ENCODE results near the gene ADGRG6.

The ADGRG6 gene

DNA sequence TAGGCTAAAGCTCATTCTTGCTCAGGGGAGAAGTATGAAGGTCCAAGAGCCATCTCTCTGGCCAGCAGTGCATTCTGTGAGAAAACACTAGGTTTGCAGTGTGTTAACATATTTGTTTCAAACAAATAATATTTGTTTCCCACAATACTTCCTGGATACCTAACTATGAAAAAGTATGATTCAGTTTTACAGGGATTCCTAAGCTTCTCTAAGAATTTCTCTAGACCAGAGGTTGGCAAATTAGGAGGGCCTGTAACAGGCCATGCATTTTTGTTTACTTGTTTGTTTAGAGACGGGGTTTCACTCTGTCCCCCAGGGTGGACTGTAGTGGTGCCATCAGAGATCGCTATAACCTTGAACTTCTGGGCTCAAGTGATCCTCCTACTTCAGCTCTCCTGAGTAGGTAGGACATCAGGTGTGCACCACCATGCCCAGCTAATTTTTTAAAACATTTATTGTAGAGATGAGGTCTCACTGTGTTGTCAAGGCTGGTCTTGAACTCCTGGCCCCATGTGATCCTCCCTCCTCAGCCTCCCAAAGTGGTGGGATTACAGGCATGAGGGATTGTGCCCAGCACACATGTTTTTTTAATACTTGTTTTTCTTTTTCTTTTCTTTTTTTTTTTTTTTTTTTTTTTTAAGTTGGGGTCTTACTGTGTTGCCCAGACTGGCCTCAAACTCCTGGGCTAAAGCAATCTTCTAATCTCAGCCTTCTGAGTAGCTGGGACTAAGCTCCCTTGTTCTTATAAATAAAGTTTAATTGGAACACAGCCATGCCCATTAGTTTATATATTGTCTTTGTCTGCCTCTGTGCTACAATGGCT lies 71.7 kb downstream of the ADGRG6 start:
- Histone ChIP-seq H3K4me2 (ENCODE audit: low read depth, low read length, poor library complexity, severe bottlenecking) (no peak overlapping the region), H3K4me3 (ENCODE audit: insufficient read depth, low read length, poor library complexity, severe bottlenecking) (no peak overlapping the region), H3K9ac (ENCODE audit: low read length) (no peak overlapping the region), H3K36me3 (ENCODE audit: low read length) (no peaks in the 10 kb centered on the region), H3K27ac (ENCODE audit: low read depth, low read length) (no peak overlapping the region), H3K27me3 (ENCODE audit: low read length) (no peaks in the 10 kb centered on the region), H2AFZ (ENCODE audit: low read depth, low read length, severe bottlenecking) (no peak overlapping the region), H4K20me1 (ENCODE audit: low read depth, low read length) (no peaks in the 10 kb centered on the region), H3F3A (ENCODE audit: insufficient read depth) (no peaks in the 10 kb centered on the region), H3K9me2 (replicated peaks; ENCODE audit: insufficient read depth, low read length) (no peaks in the 10 kb centered on the region), H3K79me2 (ENCODE audit: insufficient read depth, low read length) (no peaks in the 10 kb centered on the region), H3K9me3 (ENCODE audit: insufficient read depth, low read length) (no peaks in the 10 kb centered on the region)
- TF ChIP-seq, protein P1, sequence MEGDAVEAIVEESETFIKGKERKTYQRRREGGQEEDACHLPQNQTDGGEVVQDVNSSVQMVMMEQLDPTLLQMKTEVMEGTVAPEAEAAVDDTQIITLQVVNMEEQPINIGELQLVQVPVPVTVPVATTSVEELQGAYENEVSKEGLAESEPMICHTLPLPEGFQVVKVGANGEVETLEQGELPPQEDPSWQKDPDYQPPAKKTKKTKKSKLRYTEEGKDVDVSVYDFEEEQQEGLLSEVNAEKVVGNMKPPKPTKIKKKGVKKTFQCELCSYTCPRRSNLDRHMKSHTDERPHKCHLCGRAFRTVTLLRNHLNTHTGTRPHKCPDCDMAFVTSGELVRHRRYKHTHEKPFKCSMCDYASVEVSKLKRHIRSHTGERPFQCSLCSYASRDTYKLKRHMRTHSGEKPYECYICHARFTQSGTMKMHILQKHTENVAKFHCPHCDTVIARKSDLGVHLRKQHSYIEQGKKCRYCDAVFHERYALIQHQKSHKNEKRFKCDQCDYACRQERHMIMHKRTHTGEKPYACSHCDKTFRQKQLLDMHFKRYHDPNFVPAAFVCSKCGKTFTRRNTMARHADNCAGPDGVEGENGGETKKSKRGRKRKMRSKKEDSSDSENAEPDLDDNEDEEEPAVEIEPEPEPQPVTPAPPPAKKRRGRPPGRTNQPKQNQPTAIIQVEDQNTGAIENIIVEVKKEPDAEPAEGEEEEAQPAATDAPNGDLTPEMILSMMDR (IDR thresholded peaks at IDR 0.05; ENCODE audit: insufficient read depth, low read length, poor library complexity, severe bottlenecking) = no peak
- no peak for TF ChIP-seq EZH2phosphoT487 (conservative IDR thresholded peaks at IDR 0.05; ENCODE audit: low read length)

DNA sequence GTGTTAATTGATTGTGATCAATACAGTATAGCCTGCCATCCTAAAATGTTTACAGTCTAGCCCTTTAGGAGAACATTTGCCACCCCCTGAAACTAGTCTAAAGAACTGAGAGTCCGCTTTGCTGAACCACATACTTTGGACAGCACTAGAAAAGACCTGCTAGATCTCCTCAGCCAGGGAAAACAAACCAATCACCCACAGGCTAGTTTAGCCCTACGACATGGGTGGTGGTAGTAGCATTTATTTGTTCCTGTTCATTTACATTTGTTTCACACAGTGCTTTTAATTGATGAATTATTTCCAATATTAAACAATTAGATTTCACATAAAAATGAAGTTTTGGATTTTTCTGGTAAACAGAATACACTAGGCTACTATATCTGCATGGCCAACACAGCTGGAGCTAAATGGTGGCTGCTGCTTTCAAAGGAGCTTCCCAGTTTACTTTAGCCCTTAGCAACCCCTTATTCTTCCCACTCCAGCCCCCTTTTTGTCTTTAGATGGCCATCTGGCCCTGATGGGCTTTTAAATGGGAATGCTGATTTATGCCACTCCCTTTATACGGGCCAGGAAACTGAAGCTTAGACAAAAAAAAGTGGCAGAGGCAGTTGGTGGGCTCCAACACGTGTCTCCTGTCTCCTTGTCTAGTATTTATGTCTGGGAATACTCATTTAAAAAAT lies 72.4 kb downstream of the ADGRG6 start:
- H3K4me2 ChIP-seq (ENCODE audit: low read depth, low read length, poor library complexity, severe bottlenecking) = no peak overlapping the region
- H2AFZ ChIP-seq (ENCODE audit: low read depth, low read length, severe bottlenecking) = no peak overlapping the region
- H4K20me1 ChIP-seq (ENCODE audit: low read depth, low read length) = no peaks in the 10 kb centered on the region
- H3K9me2 ChIP-seq (replicated peaks; ENCODE audit: insufficient read depth, low read length) = no peaks in the 10 kb centered on the region
- no peaks in the 10 kb centered on the region for H3F3A ChIP-seq (ENCODE audit: insufficient read depth)
- no peak overlapping the region for H3K4me3 ChIP-seq (ENCODE audit: insufficient read depth, low read length, poor library complexity, severe bottlenecking)
- no peak overlapping the region for H3K27ac ChIP-seq (ENCODE audit: low read depth, low read length)
- no peaks in the 10 kb centered on the region for H3K9me3 ChIP-seq (ENCODE audit: insufficient read depth, low read length)
- TF ChIP-seq, protein P1 (IDR thresholded peaks at IDR 0.05; ENCODE audit: insufficient read depth, low read length, poor library complexity, severe bottlenecking) = no peak
- no peak for TF ChIP-seq EZH2phosphoT487 (conservative IDR thresholded peaks at IDR 0.05; ENCODE audit: low read length)
- H3K27me3 ChIP-seq (ENCODE audit: low read length) = no peaks in the 10 kb centered on the region
- no peaks in the 10 kb centered on the region for H3K36me3 ChIP-seq (ENCODE audit: low read length)
- no peak overlapping the region for H3K9ac ChIP-seq (ENCODE audit: low read length)
- no peaks in the 10 kb centered on the region for H3K79me2 ChIP-seq (ENCODE audit: insufficient read depth, low read length)

DNA sequence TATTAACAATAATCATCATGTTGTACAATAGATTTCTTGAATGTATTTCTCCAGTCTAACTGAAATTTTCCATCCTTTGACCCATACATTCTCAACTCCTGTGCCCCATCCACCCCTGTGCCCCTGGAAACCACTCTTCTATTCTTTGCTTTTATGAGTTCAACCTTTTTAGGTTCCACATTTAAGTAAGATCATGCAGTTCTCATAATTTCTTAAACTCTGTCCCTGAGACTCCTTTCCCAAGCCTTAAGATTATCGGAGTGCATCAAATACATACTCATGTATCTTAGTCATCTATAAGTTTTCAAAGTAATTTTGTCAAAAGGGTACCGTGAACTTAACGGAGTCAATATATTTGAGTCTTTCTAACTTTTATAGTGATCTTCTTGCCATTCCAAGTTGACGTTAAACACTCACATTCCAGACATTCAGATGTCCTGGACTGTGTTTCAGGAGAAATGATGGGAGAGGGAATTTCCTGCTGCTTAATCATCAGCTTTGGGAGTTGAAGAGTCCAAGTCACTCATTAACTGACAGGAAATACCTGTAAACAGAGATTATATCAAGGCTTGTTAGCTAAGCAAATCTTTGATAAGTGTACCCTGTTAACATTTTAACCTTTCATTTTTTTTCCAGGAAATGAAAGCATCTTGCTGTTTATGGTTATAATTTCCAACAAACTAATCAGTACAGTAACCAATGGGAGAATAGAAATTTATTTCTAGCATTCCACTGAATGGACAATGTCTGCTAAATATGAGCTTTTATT lies 73.3 kb downstream of the ADGRG6 start:
- no peaks in the 10 kb centered on the region for H3K9me2 ChIP-seq (replicated peaks; ENCODE audit: insufficient read depth, low read length)
- H3K4me2 ChIP-seq (ENCODE audit: low read depth, low read length, poor library complexity, severe bottlenecking) = no peak overlapping the region

More for the DNA sequence above, 73.3 kb downstream of the ADGRG6 start:
- Histone ChIP-seq H3K4me3 (ENCODE audit: insufficient read depth, low read length, poor library complexity, severe bottlenecking) (no peak overlapping the region), H3K27ac (ENCODE audit: low read depth, low read length) (no peak overlapping the region), H3K79me2 (ENCODE audit: insufficient read depth, low read length) (no peaks in the 10 kb centered on the region), H2AFZ (ENCODE audit: low read depth, low read length, severe bottlenecking) (no peak overlapping the region), H3K27me3 (ENCODE audit: low read length) (no peaks in the 10 kb centered on the region), H4K20me1 (ENCODE audit: low read depth, low read length) (no peaks in the 10 kb centered on the region), H3K9ac (ENCODE audit: low read length) (no peak overlapping the region), H3K36me3 (ENCODE audit: low read length) (no peaks in the 10 kb centered on the region), H3F3A (ENCODE audit: insufficient read depth) (no peaks in the 10 kb centered on the region), H3K9me3 (ENCODE audit: insufficient read depth, low read length) (no peaks in the 10 kb centered on the region)
- no peak for TF ChIP-seq EZH2phosphoT487 (conservative IDR thresholded peaks at IDR 0.05; ENCODE audit: low read length)
- TF ChIP-seq, protein P1 (IDR thresholded peaks at IDR 0.05; ENCODE audit: insufficient read depth, low read length, poor library complexity, severe bottlenecking) = no peak
